Osteocyte (in vitro differentiated cells): ENCODE measurements around the gene PNPLA2. TPM values are rescaled to one million over a fixed set of nuclear protein-coding genes. Genes with fewer than 3 reads are reported as not detected.

ENCODE experiments used
- DNase-seq: peaks from one replicate; pipeline ENCODE4 v3.0.0; 2021; ENCODE audit warnings: mixed read lengths; ENCODE audit not compliant: unreplicated experiment; ENCODE audit errors: extremely low spot score
- H3K27ac Mint-ChIP-seq: one replicate; pipeline ENCODE4 v1.8.0; 2021; ENCODE audit warnings: mild to moderate bottlenecking, mixed read lengths; ENCODE audit not compliant: unreplicated experiment
- H3K27me3 Mint-ChIP-seq: one replicate; pipeline ENCODE4 v1.8.0; 2021; ENCODE audit warnings: mixed read lengths; ENCODE audit not compliant: unreplicated experiment
- H3K36me3 Mint-ChIP-seq: one replicate; pipeline ENCODE4 v1.8.0; 2021; ENCODE audit warnings: mixed read lengths; ENCODE audit not compliant: unreplicated experiment
- H3K4me1 Mint-ChIP-seq: one replicate; pipeline ENCODE4 v1.8.0; 2021; ENCODE audit warnings: mixed read lengths; ENCODE audit not compliant: unreplicated experiment
- H3K4me3 Mint-ChIP-seq: one replicate; pipeline ENCODE4 v1.8.0; 2021; ENCODE audit warnings: mild to moderate bottlenecking, moderate library complexity, mixed read lengths; ENCODE audit not compliant: unreplicated experiment
- H3K9me3 Mint-ChIP-seq: one replicate; pipeline ENCODE4 v1.8.0; 2021; ENCODE audit warnings: mixed read lengths; ENCODE audit not compliant: unreplicated experiment
- CTCF ChIP-seq: fragments of 200-600 bp; sonication (generic); IDR thresholded peaks from 2 replicates; pipeline ENCODE4 v1.5.0; 2021; ENCODE audit warnings: antibody characterized with exemption, mild to moderate bottlenecking, moderate library complexity
- total RNA-seq: library from RNA; stranded (reverse); gene quantifications from 2 replicates; pipeline ENCODE4 v1.2.1, GENCODE V29; 2021

The PNPLA2 gene
- total RNA-seq, 1 donor from 2014 or later: 96.4 TPM

GRCh38 chr11:858762-859339 is 40.1 kb downstream of the PNPLA2 start:
- no peak overlapping the region for H3K4me3 Mint-ChIP-seq
- no peak for DNase-seq
- TF ChIP-seq CTCF: no peak
- H3K36me3 Mint-ChIP-seq: no peaks in the 10 kb centered on the region
- H3K4me1 Mint-ChIP-seq: peaks cover 23% of the 10 kb centered on the region
- H3K27ac Mint-ChIP-seq: no peak overlapping the region
- H3K9me3 Mint-ChIP-seq: no peaks in the 10 kb centered on the region
- no peaks in the 10 kb centered on the region for H3K27me3 Mint-ChIP-seq

- no peak overlapping the region for H3K4me3 Mint-ChIP-seq
- peaks cover 23% of the 10 kb centered on the region for H3K4me1 Mint-ChIP-seq
These were observed 40.8 kb downstream of the PNPLA2 start for GRCh38 chr11:859394-860131.

GRCh38 chr11:860234-861104 is 41.8 kb downstream of the PNPLA2 start:
- Mint-ChIP-seq H3K9me3 (no peaks in the 10 kb centered on the region), H3K27me3 (no peaks in the 10 kb centered on the region), H3K4me1 (peaks cover 23% of the 10 kb centered on the region), H3K36me3 (no peaks in the 10 kb centered on the region), H3K4me3 (no peak overlapping the region), H3K27ac (no peak overlapping the region)
- no peak for TF ChIP-seq CTCF
- no peak for DNase-seq

More at GRCh38 chr11:859394-860131, 40.8 kb downstream of the PNPLA2 start:
- no peaks in the 10 kb centered on the region for H3K9me3 Mint-ChIP-seq
- no peak overlapping the region for H3K27ac Mint-ChIP-seq
- H3K27me3 Mint-ChIP-seq: no peaks in the 10 kb centered on the region
- no peak for DNase-seq
- H3K36me3 Mint-ChIP-seq: no peaks in the 10 kb centered on the region
- TF ChIP-seq CTCF: no peak

DNA sequence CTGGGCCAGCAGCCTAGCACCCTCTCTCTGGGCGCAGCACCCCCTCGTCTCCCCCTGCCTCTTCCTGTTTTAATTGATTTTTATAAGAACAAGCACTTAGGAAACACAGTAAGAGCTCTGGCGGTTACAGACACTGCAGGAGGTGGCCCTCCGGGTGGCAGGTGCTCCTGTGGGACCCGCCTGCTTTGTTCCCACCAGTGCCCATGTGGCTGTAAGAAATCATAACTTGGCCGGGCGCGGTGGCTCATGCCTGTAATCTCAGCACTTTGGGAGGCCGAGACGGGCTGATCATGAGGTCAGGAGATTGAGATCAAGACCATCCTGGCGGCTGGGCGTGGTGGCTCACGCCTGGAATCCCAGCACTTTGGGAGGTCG is 42.4 kb downstream of the PNPLA2 start:
- no peaks in the 10 kb centered on the region for H3K36me3 Mint-ChIP-seq
- H3K27me3 Mint-ChIP-seq: no peaks in the 10 kb centered on the region
- H3K4me3 Mint-ChIP-seq: no peak overlapping the region
- no peaks in the 10 kb centered on the region for H3K9me3 Mint-ChIP-seq
- DNase-seq: no peak
- no peak overlapping the region for H3K27ac Mint-ChIP-seq
- no peak for TF ChIP-seq CTCF
- peaks cover 23% of the 10 kb centered on the region for H3K4me1 Mint-ChIP-seq
